PFSK-1 (cell line): ENCODE data around the gene DGKI.

ENCODE experiments used
- FOXP2 ChIP-seq: optimal IDR thresholded peaks from 2 replicates; pipeline ENCODE3; 2011; ENCODE audit warnings: borderline replicate concordance, control low read depth, inconsistent platforms; ENCODE audit not compliant: insufficient read depth; ENCODE audit errors: extremely low read length, extremely low read depth
- POLR2AphosphoS5 ChIP-seq: IDR thresholded peaks from 2 replicates; pipeline ENCODE4 v1.6.1; 2012; ENCODE audit warnings: low read depth, mild to moderate bottlenecking, control low read depth, low read length, moderate library complexity
- REST ChIP-seq, 2 experiments: IDR thresholded peaks; 2 replicates each; pipeline versions ENCODE4 v1.6.1 to v1.8.0; 2011 to 2012; ENCODE audit warnings: low read depth in 2 of 2, low read length in 2 of 2, control low read depth in 1 of 2, inconsistent platforms in 1 of 2, mild to moderate bottlenecking in 1 of 2, moderate library complexity in 1 of 2; ENCODE audit not compliant: insufficient read depth in 1 of 2
- SIN3A ChIP-seq: IDR thresholded peaks from 2 replicates; pipeline ENCODE4 v1.6.1; 2012; ENCODE audit warnings: mild to moderate bottlenecking, low read length, moderate library complexity, borderline replicate concordance; ENCODE audit not compliant: insufficient read depth
- TAF1 ChIP-seq: IDR thresholded peaks from 2 replicates; pipeline ENCODE4 v1.6.1; 2012; ENCODE audit warnings: low read length, control low read depth, borderline replicate concordance; ENCODE audit not compliant: insufficient read depth

Gene DGKI

GRCh38 chr7:137642031-137642430 is 204.7 kb downstream of the DGKI start:
- TF ChIP-seq FOXP2 (no peak), TAF1 (no peak), POLR2AphosphoS5 (no peak), SIN3A (no peak), REST (IDR thresholded peaks at IDR 0.05; ENCODE audit: insufficient read depth in 1 of 2, low read depth in 2 of 2, low read length in 2 of 2) (no peak)

GRCh38 chr7:137636376-137636775 is 210.4 kb downstream of the DGKI start:
- TF ChIP-seq REST (IDR thresholded peaks at IDR 0.05; ENCODE audit: insufficient read depth in 1 of 2, low read depth in 2 of 2, low read length in 2 of 2), result no peak
- no peak for TF ChIP-seq POLR2AphosphoS5
- TF ChIP-seq SIN3A, result no peak
- TF ChIP-seq TAF1, result no peak
- no peak for TF ChIP-seq FOXP2

GRCh38 chr7:137635874-137636273 is 210.9 kb downstream of the DGKI start:
- no peak for TF ChIP-seq FOXP2
- no peak for TF ChIP-seq TAF1
- no peak for TF ChIP-seq POLR2AphosphoS5
- no peak for TF ChIP-seq REST (IDR thresholded peaks at IDR 0.05; ENCODE audit: insufficient read depth in 1 of 2, low read depth in 2 of 2, low read length in 2 of 2)
- TF ChIP-seq SIN3A, result no peak

- TF ChIP-seq POLR2AphosphoS5 (no peak), REST (IDR thresholded peaks at IDR 0.05; ENCODE audit: insufficient read depth in 1 of 2, low read depth in 2 of 2, low read length in 2 of 2) (no peak), TAF1 (no peak), FOXP2 (no peak), SIN3A (no peak)
These were observed 211.6 kb downstream of the DGKI start for GRCh38 chr7:137635132-137635531.

GRCh38 chr7:137634356-137634755 is 212.4 kb downstream of the DGKI start:
- TF ChIP-seq SIN3A, result no peak
- TF ChIP-seq FOXP2, result no peak
- no peak for TF ChIP-seq REST (IDR thresholded peaks at IDR 0.05; ENCODE audit: insufficient read depth in 1 of 2, low read depth in 2 of 2, low read length in 2 of 2)
- no peak for TF ChIP-seq POLR2AphosphoS5
- no peak for TF ChIP-seq TAF1
